Gastroesophageal sphincter (tissue), 4 donors: Measurements from ENCODE around the gene AGPAT1. TPM values are rescaled to one million over a fixed set of nuclear protein-coding genes. Genes with fewer than 3 reads are reported as not detected.
"Not testable (repeated sequence)": the region's sequence is repeated elsewhere in the genome, so short reads cannot be mapped to it uniquely, and the experiment has no call there.

Source experiments
- ATAC-seq: fragments of 150-250 bp; one replicate; pipeline ENCODE4 v1.9.1; 2016; ENCODE audit warnings: mild to moderate bottlenecking, moderate library complexity
- H3K27ac ChIP-seq, 4 donors: fragments of 200-600 bp; sonication (generic) in 3 of 4; 1 replicate in 3 of 4; 2 replicates in 1 of 4; pipeline ENCODE4 v1.5.1; 2016 to 2019
- H3K27me3 ChIP-seq: fragments of 200-600 bp; sonication (generic); one replicate; pipeline ENCODE4 v1.5.1; 2019
- H3K36me3 ChIP-seq, 2 donors: fragments of 200-600 bp; sonication (generic); one replicate each; pipeline ENCODE4 v1.5.1; 2019; ENCODE audit warnings: control low read depth in 1 of 2
- H3K4me1 ChIP-seq, 3 donors: fragments of 200-600 bp; sonication (generic); 1 replicate in 2 of 3; 2 replicates in 1 of 3; pipeline ENCODE4 v1.5.1; 2016 to 2019; ENCODE audit warnings: control low read depth in 2 of 3
- H3K4me3 ChIP-seq, 2 donors: fragments of 200-600 bp; sonication (generic); one replicate each; pipeline ENCODE4 v1.5.1; 2019; ENCODE audit warnings: mild to moderate bottlenecking in 1 of 2, moderate library complexity in 1 of 2
- H3K9me3 ChIP-seq, 3 donors: fragments of 200-600 bp; sonication (generic); one replicate each; pipeline ENCODE4 v1.5.1; 2017 to 2019; ENCODE audit warnings: control low read depth in 2 of 3
- CTCF ChIP-seq, 4 experiments: fragments of 200-600 bp in 2 of 4; fragments of 450-650 bp in 2 of 4; sonication (generic) in 1 of 4; IDR thresholded peaks; one replicate each; pipeline ENCODE4 v1.5.1; 2017 to 2019; ENCODE audit warnings: antibody characterized with exemption in 4 of 4, mild to moderate bottlenecking in 2 of 4, moderate library complexity in 2 of 4
- EP300 ChIP-seq: sonication (generic); formaldehyde crosslinking; IDR thresholded peaks from one replicate; pipeline ENCODE4 v1.6.1; 2017; ENCODE audit warnings: antibody characterized with exemption, mild to moderate bottlenecking
- POLR2A ChIP-seq, 2 donors: fragments of 450-650 bp; IDR thresholded peaks; one replicate each; pipeline ENCODE4 v1.6.1; 2017; ENCODE audit warnings: antibody characterized with exemption in 2 of 2, mild to moderate bottlenecking in 2 of 2, moderate library complexity in 1 of 2
- POLR2AphosphoS5 ChIP-seq: sonication (generic); formaldehyde crosslinking; IDR thresholded peaks from one replicate; pipeline ENCODE4 v1.6.1; 2017; ENCODE audit warnings: antibody characterized with exemption
- WGBS, 2 donors: methylation state at CpG; one replicate each; pipeline ENCODE4 v1.1.5; 2018; ENCODE audit warnings: low coverage in 1 of 2; 5-methylcytosine and 5-hydroxymethylcytosine counted together
- total RNA-seq, 4 donors: library from RNA; depleted of rRNA; stranded (reverse); fragments of >200 nt; gene quantifications; one replicate each; pipeline ENCODE4 v1.1.0, GENCODE V29; 2016

AGPAT1 gene
- total RNA-seq, 4 donors from 2014 or later, result 45.6 to 70.5 (median 54.6) TPM

GRCh38 chr6:32147401-32148132 lies 28.3 kb downstream of the AGPAT1 start:
- WGBS, 2 donors, result 86 to 89% methylated on average over 3 to 4 of the region's 4 CpGs
- H3K4me3 ChIP-seq, result no peak overlapping the region
- H3K27ac ChIP-seq, result no peak overlapping the region
- H3K27me3 ChIP-seq, result no peaks in the 10 kb centered on the region
- peaks cover 0 to 18% of the 10 kb centered on the region in 2 donors for H3K36me3 ChIP-seq
- peaks cover 4 to 31% (median 13%) of the 10 kb centered on the region in 3 donors for H3K4me1 ChIP-seq
- TF ChIP-seq POLR2AphosphoS5 (no peak), EP300 (no peak), POLR2A (IDR thresholded peaks at IDR 0.05) (no peak), CTCF (IDR thresholded peaks at IDR 0.05) (no peak)
- ATAC-seq, result no peak
- H3K9me3 ChIP-seq, result no peaks in the 10 kb centered on the region

GRCh38 chr6:32146687-32147086 lies 29.2 kb downstream of the AGPAT1 start:
- ATAC-seq, result no peak

GRCh38 chr6:32146287-32146686 lies 29.6 kb downstream of the AGPAT1 start:
- Histone ChIP-seq H3K27ac (no peak overlapping the region), H3K27me3 (no peaks in the 10 kb centered on the region), H3K9me3 (no peaks in the 10 kb centered on the region), H3K4me3 (no peak overlapping the region), H3K36me3 (peaks cover 0 to 18% of the 10 kb centered on the region in 2 donors), H3K4me1 (peaks cover 0 to 20% (median 7%) of the 10 kb centered on the region in 3 donors)
- no peak for TF ChIP-seq EP300
- TF ChIP-seq POLR2AphosphoS5, result no peak
- TF ChIP-seq POLR2A (IDR thresholded peaks at IDR 0.05), result no peak
- TF ChIP-seq CTCF (IDR thresholded peaks at IDR 0.05), result no peak
- ATAC-seq, result no peak
- WGBS, 2 donors, result 80 to 88% methylated on average over 1 of the region's 1 CpG

More at GRCh38 chr6:32146687-32147086, 29.2 kb downstream of the AGPAT1 start:
- H3K27me3 ChIP-seq, result no peaks in the 10 kb centered on the region
- peaks cover 0 to 24% (median 7%) of the 10 kb centered on the region in 3 donors for H3K4me1 ChIP-seq
- H3K4me3 ChIP-seq, result no peak overlapping the region
- TF ChIP-seq EP300 (no peak), POLR2AphosphoS5 (no peak), CTCF (IDR thresholded peaks at IDR 0.05) (no peak), POLR2A (IDR thresholded peaks at IDR 0.05) (no peak)
- peaks cover 0 to 18% of the 10 kb centered on the region in 2 donors for H3K36me3 ChIP-seq
- no peaks in the 10 kb centered on the region for H3K9me3 ChIP-seq
- WGBS, 2 donors, result 29 to 36% methylated on average over 4 of the region's 4 CpGs
- H3K27ac ChIP-seq, result no peak overlapping the region

- not testable (repeated sequence) for H3K27me3 ChIP-seq, ATAC-seq, H3K9me3 ChIP-seq, H3K4me3 ChIP-seq, H3K4me1 ChIP-seq, H3K27ac ChIP-seq
- 77 to 91% methylated on average over 6 to 7 of the region's 7 CpGs for WGBS, 2 donors
- H3K36me3 ChIP-seq, result peaks cover 0 to 13% of the 10 kb centered on the region in 2 donors
These were observed 31.6 kb downstream of the AGPAT1 start for GRCh38 chr6:32144238-32144637.

GRCh38 chr6:32140420-32141046 lies 35.4 kb downstream of the AGPAT1 start:
- no peak for TF ChIP-seq POLR2AphosphoS5
- no peak for TF ChIP-seq EP300
- no peak for TF ChIP-seq POLR2A (IDR thresholded peaks at IDR 0.05)
- no peak for TF ChIP-seq CTCF (IDR thresholded peaks at IDR 0.05)
- 56 to 100% methylated on average over 1 to 5 of the region's 5 CpGs for WGBS, 2 donors
- Histone ChIP-seq H3K36me3 (no peaks in the 10 kb centered on the region), H3K27ac (no peak overlapping the region), H3K9me3 (no peaks in the 10 kb centered on the region), H3K4me3 (no peak overlapping the region), H3K4me1 (no peaks in the 10 kb centered on the region), H3K27me3 (no peaks in the 10 kb centered on the region)
- ATAC-seq, result no peak
